Cardiac muscle cell (in vitro differentiated cells and primary cell): Measurements from ENCODE around the gene XIRP2. TPM values are rescaled to one million over a fixed set of nuclear protein-coding genes. Genes with fewer than 3 reads are reported as not detected.

Experiments used
- DNase-seq, 2 donors: peaks; one replicate each; pipeline versions ENCODE4 v3.0.0 to v3.0.0-alpha.2; 2010 to 2017; ENCODE audit warnings: low read depth in 1 of 2, low spot score in 1 of 2
- H3K27ac ChIP-seq: fragments of 200-600 bp; sonication (generic); 2 replicates; pipeline ENCODE4 v1.5.1; 2016
- H3K27me3 ChIP-seq: fragments of 200-600 bp; sonication (generic); 2 replicates; pipeline ENCODE4 v1.6.0; 2016; ENCODE audit warnings: control low read depth
- H3K36me3 ChIP-seq: fragments of 200-600 bp; sonication (generic); 2 replicates; pipeline ENCODE4 v1.5.1; 2016; ENCODE audit warnings: control low read depth
- H3K4me1 ChIP-seq: fragments of 200-600 bp; sonication (generic); 2 replicates; pipeline ENCODE4 v1.8.1; 2017; ENCODE audit warnings: low read depth, mild to moderate bottlenecking, mixed run types
- H3K4me3 ChIP-seq: fragments of 200-600 bp; sonication (generic); 2 replicates; pipeline ENCODE4 v1.5.1; 2016; ENCODE audit warnings: mild to moderate bottlenecking
- H3K9me3 ChIP-seq: fragments of 200-600 bp; sonication (generic); 2 replicates; pipeline ENCODE4 v1.5.1; 2017; ENCODE audit warnings: low read depth, mild to moderate bottlenecking, control low read depth
- CTCF ChIP-seq: IDR thresholded peaks from 2 replicates; pipeline ENCODE4 v1.5.1; 2012; ENCODE audit warnings: low read depth, mild to moderate bottlenecking, low read length
- polyA plus RNA-seq: library from polyadenylated mRNA; unstranded; fragments of >200 nt; fragmentation: Nextera tagmentation; extraction: Ambion mirVana; gene quantifications from 2 replicates; pipeline ENCODE4 v1.2.1, GENCODE V29; 2016
- total RNA-seq: library from RNA; depleted of rRNA; stranded (reverse); fragments of >200 nt; gene quantifications from 2 replicates; pipeline ENCODE4 v1.2.3, GENCODE V29; 2016

Gene XIRP2
- total and polyA plus RNA-seq, 2 experiments from 2014 or later: 0.51 to 0.59 TPM

- Histone ChIP-seq H3K4me1 (no peaks in the 10 kb centered on the region), H3K36me3 (no peaks in the 10 kb centered on the region), H3K27ac (no peak overlapping the region), H3K4me3 (no peak overlapping the region), H3K27me3 (no peaks in the 10 kb centered on the region), H3K9me3 (no peaks in the 10 kb centered on the region)
- peak in 1 of 2 donors; percentile 51 for DNase-seq
- TF ChIP-seq CTCF: no peak
These were observed 269.2 kb downstream of the XIRP2 start for GRCh38 chr2:167157523-167157922.

GRCh38 chr2:167177196-167177595 is 288.9 kb downstream of the XIRP2 start:
- H3K9me3 ChIP-seq: no peaks in the 10 kb centered on the region
- DNase-seq: peak in 1 of 2 donors; percentile 57
- no peak for TF ChIP-seq CTCF
- no peaks in the 10 kb centered on the region for H3K27me3 ChIP-seq
- no peak overlapping the region for H3K4me3 ChIP-seq
- H3K27ac ChIP-seq: no peak overlapping the region
- H3K36me3 ChIP-seq: no peaks in the 10 kb centered on the region
- H3K4me1 ChIP-seq: no peaks in the 10 kb centered on the region

- Histone ChIP-seq H3K4me3 (no peak overlapping the region), H3K9me3 (no peaks in the 10 kb centered on the region), H3K27me3 (no peaks in the 10 kb centered on the region), H3K36me3 (no peaks in the 10 kb centered on the region), H3K4me1 (no peaks in the 10 kb centered on the region), H3K27ac (no peak overlapping the region)
- DNase-seq: peak in 1 of 2 donors; percentile 48
- no peak for TF ChIP-seq CTCF
These were observed 292.9 kb downstream of the XIRP2 start for GRCh38 chr2:167181134-167181533.

- DNase-seq: no peak
These were observed 293.4 kb downstream of the XIRP2 start for GRCh38 chr2:167181688-167182087.

GRCh38 chr2:167182403-167182802 is 294.1 kb downstream of the XIRP2 start:
- no peak for TF ChIP-seq CTCF
- no peak for DNase-seq
- Histone ChIP-seq H3K4me3 (no peak overlapping the region), H3K9me3 (no peaks in the 10 kb centered on the region), H3K4me1 (peaks cover 8% of the 10 kb centered on the region), H3K36me3 (no peaks in the 10 kb centered on the region), H3K27ac (no peak overlapping the region), H3K27me3 (no peaks in the 10 kb centered on the region)

More at GRCh38 chr2:167181688-167182087, 293.4 kb downstream of the XIRP2 start:
- H3K27ac ChIP-seq: no peak overlapping the region
- no peaks in the 10 kb centered on the region for H3K27me3 ChIP-seq
- no peak for TF ChIP-seq CTCF
- no peaks in the 10 kb centered on the region for H3K9me3 ChIP-seq
- H3K4me3 ChIP-seq: no peak overlapping the region
- peaks cover 1% of the 10 kb centered on the region for H3K4me1 ChIP-seq
- H3K36me3 ChIP-seq: no peaks in the 10 kb centered on the region

GRCh38 chr2:167183931-167184330 is 295.7 kb downstream of the XIRP2 start:
- no peak for TF ChIP-seq CTCF
- H3K4me3 ChIP-seq: no peak overlapping the region
- no peaks in the 10 kb centered on the region for H3K9me3 ChIP-seq
- H3K27me3 ChIP-seq: no peaks in the 10 kb centered on the region
- H3K36me3 ChIP-seq: no peaks in the 10 kb centered on the region
- DNase-seq: no peak
- H3K27ac ChIP-seq: no peak overlapping the region
- peaks cover 24% of the 10 kb centered on the region for H3K4me1 ChIP-seq
